NCI-H1105 treated with DMSO at 0.1 percent for 48 hours (cell line): ENCODE measurements around the gene ADAT3.

Source experiments
- DNase-seq: peaks from one replicate; lab custom pipeline; 2025; lab: John Stamatoyannopoulos, UW

The ADAT3 gene

DNA sequence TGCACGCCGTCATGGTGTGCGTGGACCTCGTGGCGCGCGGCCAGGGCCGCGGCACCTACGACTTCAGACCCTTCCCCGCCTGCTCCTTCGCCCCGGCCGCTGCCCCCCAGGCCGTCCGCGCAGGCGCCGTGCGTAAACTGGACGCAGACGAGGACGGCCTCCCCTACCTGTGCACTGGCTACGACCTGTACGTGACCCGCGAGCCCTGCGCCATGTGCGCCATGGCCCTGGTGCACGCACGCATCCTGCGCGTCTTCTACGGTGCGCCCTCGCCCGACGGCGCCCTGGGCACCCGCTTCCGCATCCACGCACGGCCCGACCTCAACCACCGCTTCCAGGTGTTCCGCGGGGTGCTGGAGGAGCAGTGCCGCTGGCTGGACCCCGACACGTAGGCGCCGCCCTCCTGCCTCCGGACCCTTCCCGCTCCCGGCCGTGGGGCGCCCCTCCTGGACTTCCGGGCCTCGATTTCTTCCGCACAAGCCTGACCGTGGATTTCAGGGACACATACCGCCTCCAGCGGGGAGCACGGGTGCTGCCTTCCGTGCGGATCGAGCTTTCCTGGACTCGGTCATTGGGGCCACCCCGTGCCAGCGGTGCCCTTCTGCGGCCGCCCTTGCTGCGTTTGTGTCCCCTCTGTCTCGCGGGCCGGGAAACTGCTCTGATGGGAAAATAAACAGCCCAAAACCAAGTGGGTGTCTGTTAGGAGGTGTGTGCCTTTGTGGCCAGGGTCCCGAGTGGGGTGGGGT is 7.7 kb downstream of the ADAT3 start:
- no peak for DNase-seq

DNA sequence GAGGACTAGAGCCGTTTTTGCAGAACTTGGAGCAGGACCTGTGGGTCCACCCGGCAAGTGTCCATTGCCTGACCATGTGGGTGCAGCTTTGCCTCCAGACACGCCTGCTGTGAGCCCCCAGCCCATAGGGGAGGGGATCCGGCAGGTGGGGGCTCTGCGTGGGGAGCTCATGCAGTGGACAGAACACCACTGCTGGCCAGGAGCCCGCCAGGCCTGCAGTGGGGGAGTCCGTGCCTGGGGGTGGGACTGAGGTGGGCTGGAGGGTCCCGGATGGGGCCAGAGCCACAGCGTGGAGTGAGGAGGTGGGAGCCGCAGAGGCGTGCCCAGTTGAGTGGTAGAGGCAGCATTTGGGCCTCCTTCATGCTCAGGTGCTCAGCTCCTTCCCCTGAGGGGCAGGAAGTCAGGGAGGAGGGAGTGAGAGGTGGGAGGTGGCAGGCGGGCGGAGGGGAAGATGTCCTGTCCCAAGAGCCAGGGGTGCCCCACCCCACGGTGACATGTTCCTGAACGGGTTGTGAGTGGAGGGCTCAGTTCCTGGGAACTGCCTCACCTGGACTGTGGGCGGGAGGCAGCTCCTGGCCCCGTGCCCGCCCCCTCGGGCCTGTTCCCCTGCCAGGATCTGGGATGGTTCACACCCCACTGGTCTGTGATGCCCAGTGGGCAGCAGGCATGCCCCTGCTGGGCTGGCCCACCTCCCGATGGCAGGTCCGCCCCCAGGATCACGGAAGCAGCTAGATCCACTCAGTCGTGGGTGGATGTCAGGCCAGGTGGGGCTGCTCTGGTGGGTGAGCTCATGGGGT is 8.8 kb downstream of the ADAT3 start:
- no peak for DNase-seq

DNA sequence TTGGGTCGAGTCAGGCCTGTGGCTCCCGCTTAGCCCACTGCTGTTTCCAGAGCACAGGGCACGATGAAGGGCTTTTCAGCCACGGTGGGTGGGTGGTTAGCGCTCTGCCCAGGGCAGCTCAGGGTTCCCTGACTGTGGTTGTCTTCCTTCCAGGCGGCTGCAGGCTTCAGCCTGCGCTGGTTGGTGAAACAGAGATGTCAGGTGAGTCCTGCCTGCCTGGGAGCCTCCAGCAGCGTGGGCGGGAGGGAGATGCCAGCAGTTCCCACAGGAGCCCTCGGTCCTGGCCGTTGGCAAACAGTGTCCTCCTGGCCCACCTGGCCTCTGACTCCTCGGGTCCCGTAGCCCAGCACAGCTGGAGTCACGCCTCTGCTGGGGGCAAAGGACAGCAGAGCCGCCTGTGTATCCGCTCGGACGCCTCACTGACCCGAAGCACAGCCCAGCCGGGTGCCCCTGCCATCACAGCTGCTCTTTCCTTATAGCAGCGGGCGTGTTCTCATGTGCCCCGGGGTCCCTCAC is 9.7 kb downstream of the ADAT3 start:
- DNase-seq = no peak

DNA sequence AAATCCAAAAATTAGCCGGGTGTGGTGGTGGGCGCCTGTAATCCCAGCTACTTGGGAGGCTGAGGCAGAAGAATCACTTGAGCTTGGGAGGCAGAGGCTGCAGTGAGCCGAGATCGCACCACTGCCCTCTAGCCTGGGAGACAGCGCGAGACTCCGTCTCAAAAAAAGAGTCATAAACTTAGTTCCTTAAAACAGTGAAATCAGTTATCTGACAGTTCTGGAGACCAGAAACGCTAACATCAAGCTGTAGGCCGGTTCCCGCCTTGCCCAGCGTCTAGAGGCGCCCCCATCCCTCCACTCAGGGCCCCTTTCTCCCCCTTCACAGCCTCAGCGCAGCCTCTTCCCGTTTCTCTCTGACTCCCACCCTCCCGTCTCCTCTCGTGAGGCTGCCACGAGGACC is 11.9 kb downstream of the ADAT3 start:
- no peak for DNase-seq

DNA sequence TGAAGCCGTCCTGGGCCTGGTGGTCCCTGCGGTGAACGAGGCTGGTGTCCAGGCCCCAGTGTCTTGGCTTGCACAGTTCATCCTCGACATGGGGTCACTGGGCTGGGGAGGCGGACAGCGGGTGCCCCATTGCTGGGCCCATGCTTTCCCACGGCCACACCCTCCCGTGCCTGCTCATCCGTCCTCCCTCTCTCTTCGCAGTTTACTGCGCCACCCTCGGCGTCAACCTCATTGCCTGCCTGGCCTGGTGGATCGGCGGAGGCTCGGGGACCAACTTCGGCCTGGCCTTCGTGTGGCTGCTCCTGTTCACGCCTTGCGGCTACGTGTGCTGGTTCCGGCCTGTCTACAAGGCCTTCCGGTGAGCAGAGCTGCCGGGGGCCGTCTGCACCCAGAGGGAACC is 12.7 kb downstream of the ADAT3 start:
- no peak for DNase-seq

DNA sequence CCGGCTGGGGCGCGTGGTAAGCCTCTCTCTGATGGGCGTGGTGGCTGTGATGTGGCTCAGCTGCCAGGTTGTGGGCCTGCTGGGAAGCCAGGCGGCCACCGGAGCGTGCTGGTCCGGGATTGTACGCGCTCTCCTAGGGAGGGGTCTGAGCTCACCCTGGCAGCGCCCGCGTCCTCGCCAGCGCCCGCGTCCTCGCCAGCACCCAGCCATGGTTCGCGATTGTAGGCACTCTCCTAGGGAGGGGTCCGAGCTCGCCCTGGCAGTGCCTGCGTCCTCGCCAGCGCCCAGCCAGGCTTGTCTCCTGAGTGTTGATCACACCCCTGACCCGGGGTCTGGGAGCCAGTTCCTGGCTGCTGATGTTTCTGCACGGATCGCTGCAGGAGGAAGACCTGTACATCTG is 13.8 kb downstream of the ADAT3 start:
- DNase-seq = no peak

DNA sequence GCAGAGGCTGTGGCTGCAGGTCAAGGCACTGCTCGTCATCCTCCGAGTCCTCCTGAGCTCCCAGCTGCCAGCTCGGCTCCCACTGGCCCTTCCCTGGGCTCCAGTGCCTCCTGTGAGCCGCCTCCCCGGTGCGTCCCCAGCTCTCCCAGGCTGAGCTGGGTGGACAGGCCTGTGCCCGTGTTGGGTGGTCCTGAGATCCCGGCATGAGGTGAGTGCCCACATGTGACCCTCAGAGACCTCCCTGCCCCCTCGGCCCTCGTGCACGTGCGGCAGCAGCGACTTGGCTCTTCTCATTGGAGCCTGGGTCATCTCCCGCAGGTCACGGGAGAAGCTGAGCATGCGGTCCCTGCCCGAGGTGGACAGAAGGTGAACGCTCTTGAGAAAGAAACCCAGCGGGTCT is 15.4 kb downstream of the ADAT3 start:
- no peak for DNase-seq

DNA sequence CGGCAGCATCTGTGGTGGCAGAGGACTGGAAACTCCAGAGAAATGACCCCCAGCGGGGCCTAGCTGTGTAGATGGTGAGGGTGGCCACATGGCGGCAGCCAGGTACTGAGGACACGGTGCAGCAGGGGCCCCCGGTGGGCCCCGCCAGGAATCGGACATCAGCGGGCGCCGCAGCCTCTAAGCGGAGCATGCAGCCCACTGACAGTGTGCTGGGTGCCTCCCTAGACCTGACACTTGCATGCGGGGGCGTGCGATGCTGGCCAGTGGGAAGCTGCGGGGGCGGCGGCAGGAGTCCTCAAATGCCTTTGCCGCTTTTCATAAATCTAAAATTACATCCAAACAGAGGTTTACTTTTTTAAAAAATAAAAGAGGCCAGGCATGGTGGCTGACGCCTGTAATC is 16.1 kb downstream of the ADAT3 start:
- no peak for DNase-seq

DNA sequence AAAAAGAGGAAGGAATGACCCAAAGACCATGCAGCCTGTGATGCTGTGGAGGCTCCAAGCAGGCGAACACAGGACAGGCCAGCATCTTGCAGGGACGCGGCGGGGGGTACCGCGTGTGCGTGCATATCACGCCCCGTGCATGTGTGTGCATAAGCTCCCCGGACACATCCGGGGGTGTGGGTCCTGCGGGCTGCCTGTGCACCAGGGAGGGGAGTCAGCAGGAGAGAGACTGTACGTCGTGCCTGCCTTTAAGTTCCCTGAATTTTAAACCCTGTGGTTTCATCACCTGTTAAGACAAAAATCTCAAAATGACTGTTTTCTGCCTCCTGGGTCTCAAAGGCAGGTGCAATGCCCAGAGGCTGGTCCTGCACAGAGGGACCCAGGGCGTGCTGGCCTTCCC is 16.6 kb downstream of the ADAT3 start:
- DNase-seq = no peak

DNA sequence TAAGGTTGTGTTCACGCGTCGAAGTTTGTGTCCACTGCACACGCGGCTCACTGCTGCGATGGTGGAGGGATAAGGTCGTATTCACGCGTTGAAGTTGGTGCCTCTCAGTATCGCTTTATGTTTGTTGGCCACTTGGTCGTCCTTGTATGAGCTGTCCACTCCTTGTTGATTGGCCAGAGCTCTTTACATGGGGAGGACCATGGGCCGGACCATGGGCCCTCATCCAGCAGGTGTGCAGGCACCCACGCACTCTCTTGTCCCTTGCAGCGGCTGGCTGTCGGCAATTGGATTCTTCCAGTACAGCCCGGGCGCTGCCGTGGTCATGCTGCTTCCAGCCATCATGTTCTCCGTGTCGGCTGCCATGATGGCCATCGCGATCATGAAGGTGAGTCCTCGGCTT is 17.6 kb downstream of the ADAT3 start:
- DNase-seq = no peak

DNA sequence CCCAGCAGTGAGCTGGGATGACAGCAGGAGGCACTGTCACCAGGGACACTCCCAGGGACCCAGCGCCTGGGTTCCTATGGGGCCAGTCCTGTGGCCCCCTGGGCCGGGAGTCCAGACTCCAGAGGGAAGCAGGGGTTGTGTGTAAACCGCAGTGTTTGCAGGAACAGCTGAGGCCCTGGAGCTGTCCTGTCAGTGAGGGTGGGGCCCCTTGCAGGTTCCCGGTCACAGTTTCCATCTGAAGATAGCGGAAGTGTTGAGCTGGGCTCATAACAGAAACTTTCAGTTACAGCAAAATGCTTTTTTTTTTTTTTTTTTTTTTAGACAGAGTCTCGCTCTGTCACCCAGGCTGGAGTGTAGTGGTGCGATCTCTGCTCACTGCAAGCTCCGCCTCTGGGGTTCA is 18.1 kb downstream of the ADAT3 start:
- no peak for DNase-seq

DNA sequence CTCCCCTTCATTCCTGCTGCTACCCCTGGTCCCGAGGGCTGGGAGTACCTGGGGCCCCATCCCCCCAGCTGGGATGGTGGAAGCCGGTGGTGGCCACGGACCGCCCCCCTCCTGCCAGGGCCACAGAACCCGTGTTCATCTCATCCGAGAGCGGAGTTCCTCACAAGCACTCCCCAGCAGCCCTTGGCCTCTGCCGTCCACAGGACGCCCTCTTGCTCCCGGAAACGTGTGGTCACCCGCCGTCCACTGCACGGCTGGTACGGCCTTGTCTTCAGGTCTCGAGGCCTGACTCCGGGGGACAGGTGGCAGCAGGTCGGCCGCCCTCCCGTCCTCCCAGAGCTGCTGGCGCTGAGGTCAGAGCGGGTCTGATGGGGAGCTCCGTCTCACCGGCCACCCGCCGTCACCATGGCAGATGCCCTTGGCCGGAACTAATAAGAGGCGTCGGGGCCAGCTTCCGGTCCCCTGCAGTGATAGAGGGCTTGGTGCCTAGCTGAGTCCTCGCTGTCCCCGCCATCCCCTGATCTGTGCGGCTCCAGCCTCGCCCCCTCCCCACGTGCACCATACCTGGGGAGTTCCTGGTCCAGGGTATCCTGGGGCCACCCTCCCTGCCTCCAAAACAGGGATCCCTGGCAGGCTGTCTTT is 19.2 kb downstream of the ADAT3 start:
- no peak for DNase-seq

DNA sequence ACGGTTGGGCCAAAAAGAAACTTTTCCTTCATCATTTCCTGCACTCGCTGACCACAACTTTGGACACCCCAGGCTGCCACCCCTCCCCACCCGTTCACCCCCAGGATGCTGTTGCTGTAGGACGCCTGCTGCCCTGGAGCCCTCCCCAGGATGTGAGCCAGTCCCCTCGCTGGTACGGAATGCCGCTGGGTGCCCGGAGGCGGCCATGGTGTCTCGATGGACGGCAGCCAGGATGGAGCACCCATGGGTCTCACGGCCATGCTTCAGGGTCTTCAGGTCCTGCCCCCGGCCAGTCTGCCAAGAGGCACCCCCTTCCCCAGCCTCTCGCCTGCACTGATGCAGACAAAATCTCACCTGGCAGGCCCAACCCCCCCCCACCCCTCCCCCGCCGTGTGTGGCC is 20.3 kb downstream of the ADAT3 start:
- no peak for DNase-seq

DNA sequence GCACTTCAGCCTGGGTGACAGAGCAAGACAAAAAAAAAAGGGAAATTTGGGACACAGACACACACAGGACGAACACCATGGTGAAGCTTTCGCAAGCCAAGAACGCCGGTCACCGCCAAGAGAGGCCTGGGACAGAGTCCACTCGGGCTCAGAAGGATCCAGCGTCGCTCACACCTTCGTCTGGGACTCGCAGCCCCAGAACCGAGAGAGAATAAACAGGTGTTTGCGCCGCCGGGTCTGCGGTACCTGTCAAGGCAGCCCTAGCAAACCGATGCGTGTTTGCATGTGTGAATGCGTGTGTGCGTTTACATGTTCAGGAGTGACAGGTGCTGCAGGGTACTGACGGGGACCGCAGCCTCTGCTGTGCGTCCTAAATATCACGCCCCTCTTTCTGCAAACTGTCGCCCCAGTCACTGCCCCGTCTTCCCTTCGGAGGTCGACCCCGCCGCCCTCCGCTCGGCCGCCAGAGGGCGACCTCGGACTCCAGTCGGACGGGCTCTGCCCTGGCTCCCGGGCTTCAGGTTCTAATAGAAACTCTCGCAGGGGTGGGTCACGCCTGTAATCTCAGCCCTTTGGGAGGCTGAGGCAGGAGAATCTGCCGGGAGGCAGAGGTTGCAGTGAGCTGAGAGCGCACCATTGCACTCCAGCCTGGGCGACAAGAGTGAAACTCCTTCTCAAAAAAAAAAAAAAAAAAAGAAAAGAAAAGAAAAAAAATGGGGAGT is 24.0 kb downstream of the ADAT3 start:
- peak; percentile 70 for DNase-seq

DNA sequence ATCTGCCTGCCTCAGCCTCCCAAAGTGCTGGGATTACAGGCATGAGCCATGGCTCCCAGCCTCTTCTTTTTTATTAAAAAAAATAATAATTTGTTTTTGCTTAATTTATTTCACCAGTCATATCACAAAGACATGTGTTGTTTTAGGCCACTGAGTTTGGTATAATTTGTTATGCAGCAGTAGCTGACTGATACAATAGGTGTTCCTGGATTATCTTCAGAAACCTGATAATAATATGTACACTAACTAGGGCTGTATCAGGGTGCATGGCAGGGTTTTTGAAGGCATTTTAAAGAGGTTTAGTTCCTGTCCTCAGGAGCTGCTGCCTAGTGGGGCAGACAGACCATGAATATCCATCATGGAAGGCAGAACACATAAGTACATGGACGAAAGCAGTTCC is 26.2 kb downstream of the ADAT3 start:
- DNase-seq = no peak

DNA sequence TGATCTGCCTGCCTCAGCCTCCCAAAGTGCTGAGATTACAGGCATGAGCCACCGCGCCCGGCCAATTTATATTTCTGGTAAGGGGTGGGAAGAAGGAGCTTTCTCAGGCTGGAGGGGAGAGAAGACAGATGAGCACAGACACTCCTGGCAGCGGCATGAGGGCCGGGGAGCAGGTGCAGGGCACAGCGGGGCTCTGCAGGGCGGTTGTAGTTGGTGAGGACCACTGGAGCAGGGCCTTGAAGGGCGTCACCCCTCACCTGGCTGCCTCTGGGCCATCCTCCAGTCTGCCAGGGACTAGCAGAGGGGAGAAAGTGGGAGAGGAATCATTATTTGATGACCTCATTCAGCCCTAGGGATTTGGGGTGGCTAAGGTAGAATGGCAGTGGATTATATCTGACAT is 27.2 kb downstream of the ADAT3 start:
- DNase-seq = no peak

DNA sequence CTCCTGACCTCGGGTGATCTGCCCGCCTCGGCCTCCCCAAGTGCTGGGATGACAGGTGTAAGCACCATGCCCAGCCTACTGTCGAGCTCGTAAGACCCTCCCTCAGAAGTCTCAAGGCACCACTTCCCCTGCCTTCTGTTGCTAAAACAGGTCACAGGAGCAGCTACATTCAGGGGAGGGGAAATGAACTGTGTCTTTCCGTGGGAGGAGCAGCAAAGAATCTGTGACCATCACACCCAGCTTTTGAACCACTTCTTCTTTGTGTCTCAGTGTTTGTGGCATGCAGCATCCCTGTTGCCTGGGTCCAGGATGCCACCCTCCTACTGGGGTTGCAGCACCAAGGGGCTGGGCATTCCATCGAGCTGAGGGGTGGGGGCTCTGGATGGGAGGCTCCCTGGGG is 28.0 kb downstream of the ADAT3 start:
- DNase-seq = no peak

DNA sequence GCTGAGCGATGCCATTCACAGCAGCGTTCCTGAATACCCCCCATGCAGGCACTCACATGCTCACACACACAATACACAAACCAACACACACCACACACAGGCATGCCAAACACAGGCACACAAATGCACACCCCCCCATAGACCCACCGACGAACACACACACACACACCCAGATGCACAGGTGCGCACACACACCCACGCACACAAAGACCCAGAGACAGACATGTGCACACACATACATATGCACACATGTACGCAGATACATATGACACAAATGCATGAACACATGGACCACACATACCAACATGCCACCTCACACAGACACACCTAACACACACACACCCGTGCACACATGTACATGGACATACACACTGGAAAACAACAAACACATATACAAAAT is 28.7 kb downstream of the ADAT3 start:
- DNase-seq = no peak

DNA sequence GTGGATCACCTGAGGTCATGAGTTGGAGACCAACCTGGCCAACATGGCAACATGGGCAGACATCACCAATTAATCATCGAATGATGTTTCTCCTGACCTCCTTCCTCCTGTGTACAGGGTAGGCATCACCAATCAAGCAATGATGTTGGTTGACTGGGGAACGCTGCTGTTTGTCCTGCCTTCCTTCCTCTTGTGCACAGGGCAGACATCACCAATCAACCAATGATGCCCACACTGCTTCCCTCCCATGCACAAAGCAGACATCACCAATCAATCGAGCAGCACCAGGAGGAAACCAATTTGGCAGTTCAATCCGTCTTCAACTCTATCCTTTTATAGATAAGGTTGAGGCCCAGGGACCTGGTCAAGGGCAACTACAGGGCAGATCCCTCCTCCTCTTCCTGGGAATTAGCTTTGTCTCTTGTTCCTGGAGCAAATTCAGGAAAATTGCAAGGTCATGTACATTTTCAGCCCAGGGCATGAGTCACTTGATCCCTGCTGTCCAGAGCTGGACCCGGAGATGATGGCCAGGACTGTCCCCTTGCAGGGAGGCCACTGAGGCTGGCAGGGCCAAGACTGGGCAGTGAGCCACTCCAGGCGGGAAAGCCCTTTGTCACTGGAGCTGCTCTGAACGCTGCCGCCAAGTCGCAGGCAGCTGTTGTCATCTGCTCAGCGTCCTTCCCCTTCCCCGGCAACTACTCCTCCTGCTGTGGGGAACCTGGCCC is 30.4 kb downstream of the ADAT3 start:
- no peak for DNase-seq

DNA sequence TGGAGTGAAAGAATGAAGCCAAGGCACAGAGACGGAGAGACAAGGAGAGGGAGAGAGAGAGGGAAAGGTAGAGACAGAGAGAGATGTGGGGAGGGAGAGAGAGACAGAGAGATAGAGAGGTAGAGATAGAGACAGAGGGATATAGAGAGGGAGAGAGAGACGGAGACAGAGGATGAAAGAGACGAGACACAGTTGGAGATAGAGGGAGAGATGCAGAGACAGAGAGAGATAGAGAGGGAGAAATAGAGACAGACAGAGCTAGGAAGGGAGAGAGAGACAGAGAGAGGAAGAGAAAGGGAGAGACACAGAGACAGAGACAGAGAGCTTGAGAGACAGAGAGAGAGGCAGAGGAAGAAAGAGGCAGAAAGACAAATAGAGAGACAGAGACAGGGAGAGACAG is 31.2 kb downstream of the ADAT3 start:
- no peak for DNase-seq

DNA sequence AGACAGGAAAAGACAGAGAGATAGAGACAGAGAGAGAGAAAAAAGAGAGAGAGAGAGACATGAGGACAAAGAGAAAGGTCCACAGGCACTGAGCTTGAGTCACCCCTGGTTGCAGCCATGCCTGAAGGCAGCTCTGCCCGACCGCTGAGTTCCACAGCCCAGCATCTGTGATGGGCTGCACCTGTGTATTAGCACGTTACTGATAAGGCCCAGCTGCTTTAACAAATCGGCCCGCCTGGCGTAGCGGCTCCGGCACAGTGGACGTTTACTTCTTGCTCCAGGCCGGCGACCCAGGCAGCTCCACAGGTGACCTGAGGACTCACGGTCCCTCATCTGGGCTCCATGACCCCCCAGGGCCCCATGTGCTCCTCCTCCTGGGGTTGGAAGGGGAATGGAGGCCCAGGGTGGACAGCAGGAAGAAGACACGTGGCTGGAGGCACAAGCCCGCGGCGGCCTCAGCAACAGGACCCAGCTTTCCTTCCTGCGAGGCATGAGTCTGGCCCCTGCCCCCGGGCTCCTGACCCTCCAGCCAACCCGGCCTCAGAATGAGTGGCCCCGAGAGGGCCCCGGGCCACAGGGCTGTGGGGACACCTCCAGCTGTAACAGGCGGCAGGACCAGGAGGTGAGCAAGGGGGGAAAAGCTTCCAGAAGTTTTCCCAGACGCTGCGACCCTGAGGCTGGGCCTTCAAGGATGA is 31.9 kb downstream of the ADAT3 start:
- no peak for DNase-seq
